Activated gamma-delta T cell treated with anti-CD3 and anti-CD28 coated beads, Interleukin-2, amount 50 U/mL, for 16 hours (primary cell): Measurements from ENCODE around the gene GLIS1.

Experiments used
- DNase-seq: peaks from one replicate; pipeline ENCODE4 v3.0.0-alpha.2; 2020; ENCODE audit warnings: low read depth

GLIS1 gene

GRCh38 chr1:53593758-53594380 is 145.1 kb downstream of the GLIS1 start:
- DNase-seq: no peak

GRCh38 chr1:53592985-53593757 is 145.8 kb downstream of the GLIS1 start:
- DNase-seq: no peak

- DNase-seq: no peak
Measured at GRCh38 chr1:53592521-53592982, 146.4 kb downstream of the GLIS1 start.

- no peak for DNase-seq
Measured at GRCh38 chr1:53591924-53592323, 147.0 kb downstream of the GLIS1 start.

GRCh38 chr1:53590531-53591515 is 148.1 kb downstream of the GLIS1 start:
- no peak for DNase-seq

- DNase-seq: no peak
Measured at GRCh38 chr1:53590104-53590503, 148.9 kb downstream of the GLIS1 start.

GRCh38 chr1:53589043-53589887 is 149.7 kb downstream of the GLIS1 start:
- DNase-seq: no peak

GRCh38 chr1:53588053-53588779 is 150.7 kb downstream of the GLIS1 start:
- no peak for DNase-seq

GRCh38 chr1:53587252-53587988 is 151.5 kb downstream of the GLIS1 start:
- DNase-seq: no peak

GRCh38 chr1:53586765-53587164 is 152.2 kb downstream of the GLIS1 start:
- no peak for DNase-seq

GRCh38 chr1:53585565-53585964 is 153.4 kb downstream of the GLIS1 start:
- no peak for DNase-seq

- peak; percentile 37 for DNase-seq
Measured at GRCh38 chr1:53585129-53585528, 153.8 kb downstream of the GLIS1 start.

- no peak for DNase-seq
Measured at GRCh38 chr1:53584777-53585107, 154.2 kb downstream of the GLIS1 start.

GRCh38 chr1:53583868-53584776 is 154.8 kb downstream of the GLIS1 start:
- no peak for DNase-seq

GRCh38 chr1:53583021-53583867 is 155.7 kb downstream of the GLIS1 start:
- no peak for DNase-seq

GRCh38 chr1:53582211-53583020 is 156.5 kb downstream of the GLIS1 start:
- peak; percentile 33 for DNase-seq

GRCh38 chr1:53581476-53581875 is 157.5 kb downstream of the GLIS1 start:
- no peak for DNase-seq
